Dermis blood vessel endothelial cell (primary cell): ENCODE results near the gene PRF1. TPM values are rescaled to one million over a fixed set of nuclear protein-coding genes. Genes with fewer than 3 reads are reported as not detected.

Source experiments
- DNase-seq: peaks from one replicate; pipeline ENCODE4 v3.0.0; 2010
- total RNA-seq: library from RNA; depleted of rRNA; stranded (reverse); fragments of >200 nt; gene quantifications from 2 replicates; pipeline ENCODE4 v1.2.3, GENCODE V29; 2014

PRF1 gene
- total RNA-seq, 1 donor from 2014 or later, result not detected

DNA sequence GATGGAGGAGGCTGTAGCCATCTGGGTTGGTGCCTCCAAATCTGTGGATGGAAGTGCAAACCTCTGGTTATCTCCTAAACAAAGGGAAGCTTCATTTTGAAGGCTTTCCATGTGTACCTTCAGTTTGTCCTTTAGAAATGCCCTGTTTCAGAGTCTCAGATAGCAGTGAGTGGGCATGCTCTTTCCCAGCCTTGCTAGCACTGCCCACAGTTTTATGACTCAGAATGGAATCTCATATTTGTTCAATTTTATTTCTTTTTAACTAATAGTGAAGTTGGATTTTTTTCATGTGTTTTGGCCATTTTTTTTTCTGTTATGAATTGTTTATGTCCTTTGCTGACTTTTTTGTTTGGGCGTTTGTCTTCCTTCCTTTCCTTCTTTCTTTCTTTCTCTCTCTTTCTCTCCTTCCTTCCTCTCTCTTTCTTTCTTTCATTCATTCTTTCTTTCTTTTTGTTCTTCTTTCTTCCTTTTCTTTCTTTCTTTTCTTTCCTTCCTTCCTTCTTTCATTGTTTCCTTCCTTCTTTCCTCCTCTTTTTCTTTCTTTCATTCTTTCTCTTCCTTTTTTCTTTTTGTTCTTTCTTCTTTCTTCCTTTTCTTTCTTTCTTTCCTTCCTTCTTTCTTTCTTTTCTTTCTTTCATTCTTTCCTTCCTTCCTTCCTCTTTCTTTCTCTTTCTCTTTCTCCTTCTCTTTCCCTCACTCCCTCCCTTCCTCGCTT lies 25.6 kb downstream of the PRF1 start:
- DNase-seq, result no peak

DNA sequence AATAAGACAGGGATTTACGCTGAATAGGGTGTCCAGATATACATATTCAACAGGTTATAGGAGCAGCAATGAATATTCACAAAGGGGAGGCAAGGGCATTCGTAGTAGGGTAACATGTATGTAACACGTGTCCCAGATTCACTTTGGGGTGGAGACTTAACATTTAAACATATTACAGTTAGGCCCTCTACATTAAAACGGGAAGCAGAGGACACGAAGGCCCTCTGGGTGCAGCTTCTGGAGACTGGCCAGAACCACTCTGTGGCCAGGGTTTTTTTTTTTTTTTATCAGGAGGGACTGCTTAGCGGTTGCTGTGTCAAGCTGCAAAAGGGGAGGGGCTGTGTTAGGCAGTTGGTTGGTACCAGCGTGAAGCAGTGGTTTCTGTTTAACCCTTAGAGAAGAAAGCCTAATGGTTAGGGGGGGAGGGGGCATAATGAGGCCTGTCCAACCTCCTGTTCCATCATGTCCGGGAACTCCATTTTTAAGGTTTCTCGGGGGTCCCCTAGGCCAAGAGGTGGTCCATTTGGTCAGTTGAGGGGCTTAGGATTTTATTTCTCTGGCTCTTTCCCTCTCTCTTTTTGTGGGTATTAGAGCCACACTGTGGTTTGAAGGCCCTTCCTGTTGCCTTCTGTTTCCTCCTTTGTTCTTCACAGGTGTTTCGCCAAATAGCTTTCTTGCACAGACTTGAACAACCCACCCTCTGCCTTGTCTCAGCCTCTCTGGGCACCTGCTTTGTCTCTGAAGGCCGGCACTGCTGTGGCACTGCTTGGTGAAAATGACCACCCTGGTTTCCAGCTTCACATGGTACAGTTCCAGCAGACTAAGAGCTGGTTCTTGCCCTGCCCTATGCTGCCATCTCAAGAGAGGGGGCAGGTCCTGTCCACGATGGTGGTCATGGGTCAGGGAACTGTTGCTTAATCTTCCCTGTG lies 26.4 kb downstream of the PRF1 start:
- peak; percentile 15 for DNase-seq

DNA sequence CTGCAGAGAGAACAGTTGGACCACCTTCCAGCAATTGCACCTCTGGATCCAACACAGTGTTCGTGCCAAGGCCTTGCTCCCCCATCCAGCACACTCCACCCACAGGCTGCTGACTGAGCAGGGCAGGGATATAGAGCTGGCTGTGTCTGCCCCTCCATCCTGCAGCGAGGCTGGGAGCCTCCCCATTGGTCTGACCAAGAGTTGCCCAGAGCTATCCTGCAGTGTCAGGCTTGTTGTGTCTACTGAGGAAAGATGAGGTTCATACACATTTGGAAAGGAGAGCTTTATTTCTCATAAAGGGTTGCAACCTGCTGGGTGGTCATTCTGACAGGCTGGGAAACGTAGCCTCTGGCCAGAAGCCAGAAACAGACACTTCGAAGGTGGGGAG lies 27.1 kb downstream of the PRF1 start:
- DNase-seq, result peak; percentile 13

DNA sequence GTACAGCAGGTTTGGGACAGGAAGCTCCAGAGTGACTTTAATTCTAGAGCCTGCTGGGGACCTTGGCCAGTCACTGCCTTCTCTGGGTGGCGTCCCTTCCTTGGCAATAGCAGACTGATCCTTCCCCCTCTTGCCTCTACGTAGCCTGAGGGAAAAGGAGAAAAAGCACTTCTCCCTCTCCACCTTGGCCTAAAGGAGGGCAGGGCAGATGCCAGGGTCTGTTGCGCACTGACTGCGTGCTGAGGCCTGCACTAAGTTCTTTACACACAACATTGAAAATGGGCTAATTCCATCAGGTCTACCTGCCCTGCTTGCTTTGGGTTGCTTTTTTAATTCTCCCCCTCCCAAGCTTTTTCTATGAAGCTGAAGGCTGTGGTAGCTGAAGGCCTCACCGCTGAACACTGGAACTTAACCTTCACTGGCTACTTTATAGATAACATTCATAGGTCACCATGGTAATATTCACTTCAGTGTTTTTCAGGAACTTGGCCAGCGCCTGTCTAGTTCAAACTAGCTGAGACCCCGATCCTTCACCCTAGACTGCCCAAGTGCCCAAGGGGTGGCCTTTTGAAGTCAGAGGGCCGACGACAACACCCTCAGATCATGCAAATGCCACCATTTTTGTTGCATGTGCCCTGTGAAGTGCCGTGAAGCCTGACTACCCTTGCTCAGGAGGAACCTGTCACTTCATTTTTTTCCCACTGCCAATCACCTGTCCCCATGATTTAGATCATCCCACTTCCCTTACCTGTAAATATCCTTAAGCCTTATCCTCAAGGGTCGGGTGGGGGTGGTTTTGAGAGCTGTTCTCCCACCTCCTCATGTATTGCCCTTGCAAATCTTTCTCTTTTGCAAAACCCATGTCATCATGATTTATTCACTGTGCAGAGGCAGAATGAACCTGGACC lies 28.7 kb downstream of the PRF1 start:
- DNase-seq, result no peak

GRCh38 chr10:70571636-70572439 lies 30.7 kb downstream of the PRF1 start:
- DNase-seq, result no peak

GRCh38 chr10:70571236-70571635 lies 31.3 kb downstream of the PRF1 start:
- DNase-seq, result no peak

GRCh38 chr10:70568781-70569495 lies 33.6 kb downstream of the PRF1 start:
- DNase-seq, result no peak

DNA sequence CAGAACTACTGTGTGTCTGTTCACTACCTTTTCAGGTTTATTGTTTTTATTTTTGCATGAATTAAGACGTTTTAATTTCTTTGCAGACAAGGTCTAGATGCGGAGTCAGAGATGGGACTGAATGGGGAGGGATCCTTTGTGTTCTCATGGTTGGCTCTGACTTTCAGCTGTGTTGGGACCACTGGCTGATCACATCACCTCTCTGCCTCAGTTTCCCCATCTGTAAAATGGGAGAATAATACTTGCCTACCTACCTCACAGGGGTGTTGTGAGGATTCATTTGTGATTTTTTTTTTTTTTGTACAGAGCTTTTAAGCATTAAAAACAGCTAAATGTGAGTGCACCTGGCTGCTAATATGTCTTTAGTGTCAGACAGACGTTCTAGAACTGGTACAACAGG lies 34.4 kb downstream of the PRF1 start:
- DNase-seq, result no peak

DNA sequence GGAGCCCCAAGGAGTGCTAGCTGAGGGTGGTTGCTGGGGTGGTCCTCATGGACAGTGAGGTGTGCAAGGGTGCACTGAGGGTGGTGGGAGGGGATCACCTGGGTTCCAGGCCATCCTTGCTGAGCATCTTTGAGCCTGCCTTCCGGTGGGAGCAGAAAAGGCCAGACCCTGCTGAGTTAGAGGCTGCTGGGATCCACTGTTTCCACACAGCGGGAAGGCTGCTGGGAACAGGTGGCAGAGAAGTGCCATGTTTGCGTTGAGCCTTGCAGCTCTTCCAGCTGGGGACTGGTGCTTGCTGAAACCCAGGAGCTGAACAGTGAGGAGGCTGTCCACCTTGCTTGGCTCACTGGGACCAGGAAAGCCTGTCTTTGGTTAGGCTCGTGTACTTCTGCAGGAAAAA lies 34.9 kb downstream of the PRF1 start:
- DNase-seq, result no peak

DNA sequence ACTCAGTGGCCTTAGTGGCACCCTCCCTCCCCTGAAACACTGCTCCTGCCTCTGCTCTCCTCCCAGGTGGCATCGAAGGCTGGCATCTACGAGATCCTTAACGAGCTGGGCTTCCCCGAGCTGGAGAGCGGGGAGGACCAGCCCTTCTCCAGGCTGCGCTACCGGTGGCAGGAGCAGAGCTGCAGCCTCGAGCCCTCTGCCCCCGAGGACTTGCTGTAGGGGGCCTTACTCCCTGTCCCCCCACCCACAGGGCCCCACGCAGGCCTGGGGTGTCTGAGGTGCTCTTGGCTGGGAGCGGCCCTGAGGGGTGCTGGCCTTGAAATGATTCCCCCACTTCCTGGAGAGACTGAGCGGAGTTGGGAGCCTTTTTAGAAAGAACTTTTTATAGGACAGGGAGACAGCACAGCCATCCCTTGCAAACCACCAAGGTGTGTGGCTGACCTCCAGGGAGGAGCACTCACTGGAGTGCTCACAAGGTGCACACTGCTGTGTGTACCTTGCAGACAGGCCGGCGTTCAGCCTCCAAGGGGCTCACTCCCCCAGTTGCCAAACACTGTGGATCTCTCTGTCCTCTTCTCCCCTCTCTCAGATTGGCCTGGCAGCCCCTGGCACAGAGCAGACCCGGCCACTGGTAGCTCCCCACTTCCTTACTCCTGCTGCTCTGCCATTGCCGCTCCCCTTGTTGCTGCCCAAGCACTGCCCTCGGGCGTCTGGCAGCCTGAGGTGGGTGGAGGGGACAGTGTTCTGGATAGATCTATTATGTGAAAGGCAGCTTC lies 35.8 kb downstream of the PRF1 start:
- DNase-seq, result no peak

GRCh38 chr10:70565556-70566514 lies 36.7 kb downstream of the PRF1 start:
- DNase-seq, result no peak

GRCh38 chr10:70564901-70565351 lies 37.6 kb downstream of the PRF1 start:
- DNase-seq, result no peak

DNA sequence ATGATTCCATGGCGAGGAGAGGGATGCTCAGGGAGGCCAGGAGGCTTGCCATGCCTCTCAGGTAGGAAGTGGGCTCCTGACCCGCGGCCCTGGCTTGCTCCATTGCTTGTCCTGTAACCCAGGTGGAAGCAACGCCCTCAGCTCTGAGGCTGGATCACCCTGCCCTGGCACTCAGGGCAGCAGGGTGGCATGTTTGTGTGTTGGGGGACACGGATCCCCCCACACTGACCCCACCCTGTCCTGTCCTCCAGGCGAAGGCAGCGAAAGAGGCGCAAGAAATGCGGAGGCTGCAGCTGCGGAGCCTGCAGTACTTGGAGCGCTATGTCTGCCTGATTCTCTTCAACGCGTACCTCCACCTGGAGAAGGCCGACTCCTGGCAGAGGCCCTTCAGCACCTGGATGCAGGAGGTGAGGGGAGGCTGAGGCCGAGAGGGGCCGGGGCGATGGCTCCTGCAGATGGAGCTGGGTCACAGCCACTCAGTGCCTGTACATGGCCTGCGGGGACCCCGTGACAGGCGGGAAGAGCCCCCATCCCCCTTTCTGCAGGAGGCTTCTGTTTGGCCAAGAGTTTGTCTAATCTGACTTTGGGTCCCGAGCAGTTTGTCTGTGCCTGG lies 38.3 kb downstream of the PRF1 start:
- DNase-seq, result no peak

GRCh38 chr10:70563230-70563629 lies 39.3 kb downstream of the PRF1 start:
- DNase-seq, result no peak

DNA sequence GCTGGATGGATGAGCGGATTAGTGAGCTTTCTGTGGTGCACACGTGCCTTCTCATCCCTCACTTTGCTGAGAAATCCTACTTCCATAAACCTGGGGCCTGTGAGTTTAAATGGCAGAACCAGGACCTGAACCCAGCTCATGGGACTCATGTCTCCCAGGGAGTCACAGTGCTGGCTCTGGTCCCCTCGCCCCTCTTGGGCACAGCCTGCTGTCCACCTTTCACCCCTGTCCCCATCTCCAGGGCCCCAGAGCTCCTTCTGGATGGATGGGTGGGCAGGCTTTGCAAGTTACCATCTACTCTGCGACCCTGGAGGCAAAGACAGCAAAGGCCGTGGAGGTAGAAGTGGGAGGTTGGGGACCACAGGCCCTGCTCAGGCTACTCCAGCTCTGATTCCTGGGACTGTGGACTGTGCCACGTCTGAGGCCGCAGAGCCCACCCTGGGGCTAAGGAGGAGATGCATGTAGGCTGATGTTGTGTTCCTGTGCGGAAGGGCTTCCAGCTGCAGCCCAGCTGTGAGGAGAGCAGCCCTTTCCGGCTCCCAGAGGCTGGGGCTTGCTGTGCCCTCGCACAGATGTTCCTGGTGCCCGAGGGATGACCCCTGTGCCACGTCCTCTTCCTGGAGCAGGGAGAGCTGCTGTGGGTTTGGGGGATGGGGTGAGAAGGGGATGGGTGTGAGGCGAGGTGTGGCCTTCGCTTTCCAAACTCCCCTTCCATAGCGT lies 40.3 kb downstream of the PRF1 start:
- DNase-seq, result no peak

- DNase-seq, result no peak
These were observed 41.0 kb downstream of the PRF1 start for GRCh38 chr10:70561558-70561957.

DNA sequence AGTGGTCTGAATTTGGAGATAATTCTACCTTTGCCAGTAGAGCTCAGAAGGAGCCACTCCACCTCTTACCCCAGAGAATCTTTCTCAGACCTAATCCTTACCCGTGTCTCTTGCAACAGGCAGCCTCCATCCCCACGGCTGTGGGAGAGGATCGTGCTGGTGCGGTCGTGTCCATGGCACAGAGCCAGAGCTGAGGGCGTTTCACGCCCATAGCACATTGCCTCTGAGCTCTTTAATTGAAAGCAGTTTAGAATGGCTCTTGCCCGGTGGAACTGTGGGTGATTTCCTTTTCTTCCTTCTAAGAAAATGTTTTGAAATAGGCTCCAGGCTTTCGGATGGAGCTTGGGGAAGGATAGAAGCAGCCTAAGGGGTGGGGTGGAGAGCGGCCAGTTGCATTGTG lies 41.5 kb downstream of the PRF1 start:
- no peak for DNase-seq

DNA sequence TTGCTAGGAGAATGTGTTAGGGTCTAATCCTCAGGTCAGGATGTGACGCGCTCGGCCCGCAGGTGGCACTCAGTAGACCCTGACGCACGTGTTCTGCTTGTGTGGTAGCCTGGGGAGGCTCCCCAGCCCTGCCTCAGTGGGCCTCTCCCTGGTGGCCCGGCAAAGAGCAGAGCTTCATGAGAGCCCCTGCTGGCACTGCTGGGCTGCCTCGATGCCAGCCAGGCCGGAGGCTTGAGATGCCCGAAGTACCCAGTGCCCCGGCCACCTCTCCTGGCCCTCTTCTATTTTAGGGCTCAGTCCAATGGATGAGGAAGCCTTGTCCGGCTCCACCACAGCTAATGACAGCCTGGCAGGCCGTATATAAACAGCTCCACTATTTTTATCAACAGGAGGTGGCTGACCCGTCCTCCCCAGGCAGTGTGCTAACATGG lies 42.0 kb downstream of the PRF1 start:
- DNase-seq, result no peak
